Liver (tissue), 9 donors: ENCODE data around the gene NLRC5. TPM values are rescaled to one million over a fixed set of nuclear protein-coding genes. Genes with fewer than 3 reads are reported as not detected.
A peak's percentile ranks its signal among the peaks of the same experiment; 100 is the strongest.
"Not testable (repeated sequence)": the region's sequence is repeated elsewhere in the genome, so short reads cannot be mapped to it uniquely, and the experiment has no call there.

Experiments
- DNase-seq: peaks from one replicate; pipeline ENCODE4 v3.0.0-alpha.2; 2017; ENCODE audit warnings: low spot score
- H3K27ac ChIP-seq, 2 donors: one replicate each; pipeline ENCODE4 v1.7.0; 2013; ENCODE audit warnings: inconsistent platforms in 2 of 2, low read length in 2 of 2, control low read depth in 1 of 2, low read depth in 1 of 2, mild to moderate bottlenecking in 1 of 2
- H3K27me3 ChIP-seq, 4 donors: one replicate each; pipeline versions ENCODE4 v1.6.1 to v1.7.0; 2013; ENCODE audit warnings: low read length in 3 of 4, inconsistent platforms in 1 of 4, mild to moderate bottlenecking in 1 of 4, moderate library complexity in 1 of 4; ENCODE audit not compliant: control insufficient read depth in 4 of 4, insufficient read depth in 4 of 4
- H3K36me3 ChIP-seq, 4 donors: one replicate each; pipeline versions ENCODE4 v1.6.1 to v1.7.0; 2013; ENCODE audit warnings: low read length in 3 of 4, mild to moderate bottlenecking in 3 of 4, low read depth in 1 of 4, moderate library complexity in 1 of 4; ENCODE audit not compliant: control insufficient read depth in 4 of 4, insufficient read depth in 3 of 4
- H3K4me1 ChIP-seq, 4 donors: one replicate each; pipeline versions ENCODE4 v1.6.1 to v1.7.0; 2013; ENCODE audit warnings: low read length in 3 of 4, mild to moderate bottlenecking in 3 of 4, moderate library complexity in 1 of 4; ENCODE audit not compliant: control insufficient read depth in 4 of 4, insufficient read depth in 4 of 4
- H3K4me3 ChIP-seq, 3 donors: one replicate each; pipeline versions ENCODE4 v1.6.1 to v1.7.0; 2013; ENCODE audit warnings: low read length in 3 of 3, control low read depth in 1 of 3, low read depth in 1 of 3, mild to moderate bottlenecking in 1 of 3
- H3K9ac ChIP-seq, 2 donors: one replicate each; pipeline ENCODE4 v1.7.0; 2013; ENCODE audit warnings: low read length in 2 of 2, mild to moderate bottlenecking in 2 of 2, moderate library complexity in 2 of 2, control low read depth in 1 of 2, low read depth in 1 of 2
- H3K9me3 ChIP-seq, 4 donors: one replicate each; pipeline versions ENCODE4 v1.6.1 to v1.7.0; 2013; ENCODE audit warnings: low read length in 3 of 4; ENCODE audit not compliant: control insufficient read depth in 4 of 4
- ATF3 ChIP-seq: IDR thresholded peaks from 2 replicates; pipeline ENCODE4 v1.6.1; 2016; ENCODE audit warnings: antibody characterized with exemption
- EGR1 ChIP-seq, 2 donors: IDR thresholded peaks; 2 replicates each; pipeline ENCODE4 v1.6.1; 2016 to 2018; ENCODE audit warnings: antibody characterized with exemption in 2 of 2, low read depth in 2 of 2
- FOXA1 ChIP-seq: IDR thresholded peaks from 2 replicates; pipeline ENCODE4 v1.6.1; 2016; ENCODE audit warnings: antibody characterized with exemption
- FOXA2 ChIP-seq: IDR thresholded peaks from 2 replicates; pipeline ENCODE4 v1.6.1; 2016; ENCODE audit warnings: antibody characterized with exemption
- HNF4A ChIP-seq, 2 donors: conservative IDR thresholded peaks; 2 replicates each; pipeline ENCODE4 v1.6.1; 2016; ENCODE audit warnings: antibody characterized with exemption in 2 of 2, mild to moderate bottlenecking in 2 of 2
- JUND ChIP-seq, 2 donors: IDR thresholded peaks; 2 replicates each; pipeline ENCODE4 v1.6.1; 2016; ENCODE audit warnings: antibody characterized with exemption in 2 of 2
- MAX ChIP-seq: IDR thresholded peaks from 2 replicates; pipeline ENCODE4 v1.6.1; 2016; ENCODE audit warnings: antibody characterized with exemption
- NR2F2 ChIP-seq: IDR thresholded peaks from 2 replicates; pipeline ENCODE4 v1.6.1; 2016; ENCODE audit warnings: antibody characterized with exemption
- RAD21 ChIP-seq, 2 donors: IDR thresholded peaks; 2 replicates each; pipeline ENCODE4 v1.6.1; 2016; ENCODE audit warnings: antibody characterized with exemption in 2 of 2, mild to moderate bottlenecking in 2 of 2
- RXRA ChIP-seq, 2 donors: IDR thresholded peaks; 2 replicates each; pipeline ENCODE4 v1.6.1; 2017 to 2018; ENCODE audit warnings: antibody characterized with exemption in 2 of 2, mild to moderate bottlenecking in 1 of 2
- SP1 ChIP-seq: IDR thresholded peaks from 2 replicates; pipeline ENCODE4 v1.6.1; 2018; ENCODE audit warnings: antibody characterized with exemption, mild to moderate bottlenecking
- YY1 ChIP-seq: IDR thresholded peaks from 2 replicates; pipeline ENCODE4 v1.6.1; 2016; ENCODE audit warnings: antibody characterized with exemption, mild to moderate bottlenecking
- WGBS: extraction: QIAGEN DNeasy Blood & Tissue Kit; methylation state at CpG from one replicate; pipeline ENCODE4 v1.1.7; 2013; 5-methylcytosine and 5-hydroxymethylcytosine counted together
- polyA plus RNA-seq, 2 donors: library from polyadenylated mRNA; stranded (reverse) in 1 of 2; unstranded in 1 of 2; fragments of 200-250 nt in 1 of 2; fragments of >200 nt in 1 of 2; fragmentation: Nextera tagmentation in 1 of 2; extraction: Ambion mirVana in 1 of 2; gene quantifications; one replicate each; pipeline versions ENCODE4 v1.2.1 to v1.2.3, GENCODE V29; 2013 to 2015
- total RNA-seq, 2 donors: library from RNA; depleted of rRNA; stranded (reverse); fragments of >200 nt; gene quantifications; one replicate each; pipeline ENCODE4 v1.2.3, GENCODE V29; 2014
- TF ChIP-seq, protein P1 (sequence below): IDR thresholded peaks from 2 replicates; pipeline ENCODE4 v1.6.1; 2016; ENCODE audit warnings: antibody characterized with exemption
- TF ChIP-seq, protein P2 (sequence below): IDR thresholded peaks from 2 replicates; pipeline ENCODE4 v1.6.1; 2016; ENCODE audit warnings: antibody characterized with exemption, mild to moderate bottlenecking
- donor health status: healthy.
- donor health status: healthy.
- donor health status: healthy.
- donor health status: healthy.
- donor health status: healthy.

Gene NLRC5
- total and polyA plus RNA-seq, 4 donors = 4.7 to 23.3 (median 8.8) TPM

DNA sequence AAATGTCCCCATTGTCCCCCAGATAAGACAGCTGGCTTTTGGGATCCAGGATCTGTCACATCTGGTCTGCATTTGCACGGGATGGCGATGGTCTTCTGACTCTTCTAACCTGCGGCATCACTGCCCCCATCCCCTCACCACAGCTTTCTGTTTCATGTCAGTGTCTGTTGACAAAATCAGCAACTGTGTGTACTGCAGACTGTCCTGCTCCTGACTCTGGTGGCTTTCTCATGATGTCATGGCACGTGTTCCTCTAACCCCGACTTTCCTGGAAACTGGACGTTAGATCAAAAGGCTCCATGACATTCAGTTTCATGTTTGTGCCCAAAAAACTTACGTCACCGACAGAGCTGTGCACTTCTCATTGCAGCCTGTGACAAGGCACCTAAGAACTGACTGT, 73.0 kb downstream of the NLRC5 start:
- 61% methylated on average over 8 of the region's 8 CpGs for WGBS
- peak overlapping the region; percentile 78 to 85 for H3K27ac ChIP-seq

GRCh38 chr16:57063189-57063588, 73.8 kb downstream of the NLRC5 start:
- peaks cover 5 to 17% (median 9%) of the 10 kb centered on the region in 4 donors for H3K4me1 ChIP-seq
- not testable (repeated sequence) for DNase-seq, H3K27ac ChIP-seq, H3K27me3 ChIP-seq, H3K9me3 ChIP-seq, H3K36me3 ChIP-seq, H3K9ac ChIP-seq, H3K4me3 ChIP-seq
- WGBS = 96% methylated on average over 8 of the region's 8 CpGs

More for the DNA sequence above, 73.0 kb downstream of the NLRC5 start:
- Histone ChIP-seq H3K4me1 (peaks cover 5 to 17% (median 9%) of the 10 kb centered on the region in 4 donors), H3K9me3 (no peaks in the 10 kb centered on the region), H3K36me3 (peaks cover 0 to 7% (median 1%) of the 10 kb centered on the region in 4 donors), H3K9ac (peak overlapping the region in 1 of 2 donors; percentile 34), H3K27me3 (no peaks in the 10 kb centered on the region), H3K4me3 (no peak overlapping the region)
- DNase-seq = no peak
- TF ChIP-seq ATF3 (peak; percentile 79), EGR1 (IDR thresholded peaks at IDR 0.05; ENCODE audit: low read depth in 2 of 2) (no peak), HNF4A (conservative IDR thresholded peaks at IDR 0.05) (peak; percentile 24 to 28), SP1 (peak; percentile 67), RXRA (IDR thresholded peaks at IDR 0.05) (peak; percentile 65 to 66), JUND (IDR thresholded peaks at IDR 0.05) (peak; percentile 59 to 94), NR2F2 (peak; percentile 39)
- TF ChIP-seq, protein P1, sequence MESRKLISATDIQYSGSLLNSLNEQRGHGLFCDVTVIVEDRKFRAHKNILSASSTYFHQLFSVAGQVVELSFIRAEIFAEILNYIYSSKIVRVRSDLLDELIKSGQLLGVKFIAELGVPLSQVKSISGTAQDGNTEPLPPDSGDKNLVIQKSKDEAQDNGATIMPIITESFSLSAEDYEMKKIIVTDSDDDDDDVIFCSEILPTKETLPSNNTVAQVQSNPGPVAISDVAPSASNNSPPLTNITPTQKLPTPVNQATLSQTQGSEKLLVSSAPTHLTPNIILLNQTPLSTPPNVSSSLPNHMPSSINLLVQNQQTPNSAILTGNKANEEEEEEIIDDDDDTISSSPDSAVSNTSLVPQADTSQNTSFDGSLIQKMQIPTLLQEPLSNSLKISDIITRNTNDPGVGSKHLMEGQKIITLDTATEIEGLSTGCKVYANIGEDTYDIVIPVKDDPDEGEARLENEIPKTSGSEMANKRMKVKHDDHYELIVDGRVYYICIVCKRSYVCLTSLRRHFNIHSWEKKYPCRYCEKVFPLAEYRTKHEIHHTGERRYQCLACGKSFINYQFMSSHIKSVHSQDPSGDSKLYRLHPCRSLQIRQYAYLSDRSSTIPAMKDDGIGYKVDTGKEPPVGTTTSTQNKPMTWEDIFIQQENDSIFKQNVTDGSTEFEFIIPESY = no peak

GRCh38 chr16:57064995-57065394, 75.6 kb downstream of the NLRC5 start:
- peaks cover 5 to 17% (median 9%) of the 10 kb centered on the region in 4 donors for H3K4me1 ChIP-seq
- DNase-seq = no peak
- no peaks in the 10 kb centered on the region for H3K27me3 ChIP-seq
- 95% methylated on average over 5 of the region's 5 CpGs for WGBS
- TF ChIP-seq EGR1 (IDR thresholded peaks at IDR 0.05; ENCODE audit: low read depth in 2 of 2) (no peak), RAD21 (IDR thresholded peaks at IDR 0.05) (no peak), JUND (IDR thresholded peaks at IDR 0.05) (no peak), YY1 (no peak), FOXA2 (no peak)
- no peaks in the 10 kb centered on the region for H3K36me3 ChIP-seq
- H3K27ac ChIP-seq = no peak overlapping the region
- H3K9me3 ChIP-seq = no peaks in the 10 kb centered on the region
- no peak overlapping the region for H3K9ac ChIP-seq
- H3K4me3 ChIP-seq = no peak overlapping the region

GRCh38 chr16:57066625-57067024, 77.3 kb downstream of the NLRC5 start:
- no peak for DNase-seq
- Histone ChIP-seq H3K9ac (no peak overlapping the region), H3K27ac (no peak overlapping the region), H3K27me3 (no peaks in the 10 kb centered on the region), H3K4me1 (peaks cover under 1 to 6% (median 3%) of the 10 kb centered on the region in 4 donors), H3K4me3 (no peak overlapping the region), H3K36me3 (peaks cover 0 to 4% (median 0%) of the 10 kb centered on the region in 4 donors), H3K9me3 (no peaks in the 10 kb centered on the region)
- WGBS = 90% methylated on average over 4 of the region's 4 CpGs
- TF ChIP-seq JUND (IDR thresholded peaks at IDR 0.05) (no peak), NR2F2 (no peak), RAD21 (IDR thresholded peaks at IDR 0.05) (no peak), MAX (no peak), ATF3 (no peak), EGR1 (IDR thresholded peaks at IDR 0.05; ENCODE audit: low read depth in 2 of 2) (no peak), FOXA2 (no peak), FOXA1 (no peak), SP1 (no peak), RXRA (IDR thresholded peaks at IDR 0.05) (no peak), HNF4A (conservative IDR thresholded peaks at IDR 0.05) (no peak)
- TF ChIP-seq, protein P2, sequence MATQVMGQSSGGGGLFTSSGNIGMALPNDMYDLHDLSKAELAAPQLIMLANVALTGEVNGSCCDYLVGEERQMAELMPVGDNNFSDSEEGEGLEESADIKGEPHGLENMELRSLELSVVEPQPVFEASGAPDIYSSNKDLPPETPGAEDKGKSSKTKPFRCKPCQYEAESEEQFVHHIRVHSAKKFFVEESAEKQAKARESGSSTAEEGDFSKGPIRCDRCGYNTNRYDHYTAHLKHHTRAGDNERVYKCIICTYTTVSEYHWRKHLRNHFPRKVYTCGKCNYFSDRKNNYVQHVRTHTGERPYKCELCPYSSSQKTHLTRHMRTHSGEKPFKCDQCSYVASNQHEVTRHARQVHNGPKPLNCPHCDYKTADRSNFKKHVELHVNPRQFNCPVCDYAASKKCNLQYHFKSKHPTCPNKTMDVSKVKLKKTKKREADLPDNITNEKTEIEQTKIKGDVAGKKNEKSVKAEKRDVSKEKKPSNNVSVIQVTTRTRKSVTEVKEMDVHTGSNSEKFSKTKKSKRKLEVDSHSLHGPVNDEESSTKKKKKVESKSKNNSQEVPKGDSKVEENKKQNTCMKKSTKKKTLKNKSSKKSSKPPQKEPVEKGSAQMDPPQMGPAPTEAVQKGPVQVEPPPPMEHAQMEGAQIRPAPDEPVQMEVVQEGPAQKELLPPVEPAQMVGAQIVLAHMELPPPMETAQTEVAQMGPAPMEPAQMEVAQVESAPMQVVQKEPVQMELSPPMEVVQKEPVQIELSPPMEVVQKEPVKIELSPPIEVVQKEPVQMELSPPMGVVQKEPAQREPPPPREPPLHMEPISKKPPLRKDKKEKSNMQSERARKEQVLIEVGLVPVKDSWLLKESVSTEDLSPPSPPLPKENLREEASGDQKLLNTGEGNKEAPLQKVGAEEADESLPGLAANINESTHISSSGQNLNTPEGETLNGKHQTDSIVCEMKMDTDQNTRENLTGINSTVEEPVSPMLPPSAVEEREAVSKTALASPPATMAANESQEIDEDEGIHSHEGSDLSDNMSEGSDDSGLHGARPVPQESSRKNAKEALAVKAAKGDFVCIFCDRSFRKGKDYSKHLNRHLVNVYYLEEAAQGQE = no peak
- TF ChIP-seq, protein P1 = no peak
